GM12878 (cell line): ENCODE measurements around the gene ZNF574. TPM values are rescaled to one million over a fixed set of nuclear protein-coding genes. Genes with fewer than 3 reads are reported as not detected.

Experiments used
- BCL11A ChIP-seq: IDR thresholded peaks from 2 replicates; pipeline ENCODE4 v1.6.1; 2011; ENCODE audit warnings: low read depth, low read length
- GABPA ChIP-seq: IDR thresholded peaks from 2 replicates; pipeline ENCODE4 v1.6.1; 2014; ENCODE audit warnings: antibody characterized with exemption, low read depth, mild to moderate bottlenecking, inconsistent platforms
- KLF5 ChIP-seq: fragments of 450-650 bp; IDR thresholded peaks from 2 replicates; pipeline ENCODE4 v1.6.1; 2014; ENCODE audit warnings: mild to moderate bottlenecking; ENCODE audit not compliant: partially characterized antibody
- NBN ChIP-seq: fragments of 450-650 bp; IDR thresholded peaks from 2 replicates; pipeline ENCODE4 v1.6.1; 2016
- NFIC ChIP-seq: IDR thresholded peaks from 2 replicates; pipeline ENCODE4 v1.6.1; 2012; ENCODE audit warnings: low read depth, mild to moderate bottlenecking, inconsistent platforms, low read length, moderate library complexity
- NFYB ChIP-seq: IDR thresholded peaks from 2 replicates; pipeline ENCODE4 v1.6.1; 2011; ENCODE audit warnings: low read depth, mild to moderate bottlenecking, low read length, improper control_type of control experiment, moderate library complexity; ENCODE audit not compliant: insufficient read depth
- ZNF207 ChIP-seq: fragments of 450-650 bp; IDR thresholded peaks from 2 replicates; pipeline ENCODE4 v1.6.1; 2014; ENCODE audit warnings: antibody characterized with exemption, mild to moderate bottlenecking, borderline replicate concordance
- polyA plus RNA-seq, 11 experiments: library from polyadenylated mRNA; depleted of rRNA in 4 of 11; unstranded in 6 of 11; stranded (reverse) in 5 of 11; fragments of >200 nt; fragmentation: Nextera tagmentation in 4 of 11; fragmentation: Illumina TruSeq in 1 of 11; extraction: Ambion mirVana in 4 of 11; extraction: Trizol in 1 of 11; gene quantifications; 1 replicate in 1 of 11; 2 replicates in 10 of 11; pipeline versions ENCODE4 v1.2.1 to v1.2.3, GENCODE V29; 2011 to 2016; ENCODE audit warnings: inconsistent platforms in 2 of 11, missing spikeins in 2 of 11, low read depth in 1 of 11
- total RNA-seq, 4 experiments: library from RNA; depleted of rRNA in 3 of 4; stranded (reverse); fragments of >200 nt in 3 of 4; fragmentation: Illumina TruSeq in 1 of 4; extraction: Trizol in 1 of 4; gene quantifications; 2 replicates each; pipeline versions ENCODE4 v1.2.1 to v1.2.3, GENCODE V29; 2013 to 2021
- TF ChIP-seq, protein P1 (sequence below): fragments of 450-650 bp; formaldehyde crosslinking; IDR thresholded peaks from 2 replicates; pipeline ENCODE4 v1.5.0; 2022; ENCODE audit warnings: mild to moderate bottlenecking, missing genetic modification characterization
- TF ChIP-seq, protein P2 (sequence below): IDR thresholded peaks from 2 replicates; pipeline ENCODE4 v1.6.1; 2012; ENCODE audit warnings: mild to moderate bottlenecking, low read depth, low read length
- TF ChIP-seq, protein P3 (sequence below): fragments of 450-650 bp; IDR thresholded peaks from 2 replicates; pipeline ENCODE4 v1.6.1; 2017; ENCODE audit warnings: mild to moderate bottlenecking
- TF ChIP-seq, protein P4 (sequence below): IDR thresholded peaks from 2 replicates; pipeline ENCODE4 v1.6.1; 2011; ENCODE audit warnings: low read depth, mild to moderate bottlenecking, low read length, moderate library complexity, borderline replicate concordance; ENCODE audit errors: extremely low read depth
- TF ChIP-seq, protein P5 (sequence below): fragments of 450-650 bp; IDR thresholded peaks from 2 replicates; pipeline ENCODE4 v1.6.1; 2017; ENCODE audit warnings: mild to moderate bottlenecking, moderate library complexity

Gene ZNF574
- total and polyA plus RNA-seq, 10 of the 15 experiments (the other 5 are each of a cell fraction or from before 2014, with no cell fraction given) = 0.32 to 25.6 (median 11.4) TPM

DNA sequence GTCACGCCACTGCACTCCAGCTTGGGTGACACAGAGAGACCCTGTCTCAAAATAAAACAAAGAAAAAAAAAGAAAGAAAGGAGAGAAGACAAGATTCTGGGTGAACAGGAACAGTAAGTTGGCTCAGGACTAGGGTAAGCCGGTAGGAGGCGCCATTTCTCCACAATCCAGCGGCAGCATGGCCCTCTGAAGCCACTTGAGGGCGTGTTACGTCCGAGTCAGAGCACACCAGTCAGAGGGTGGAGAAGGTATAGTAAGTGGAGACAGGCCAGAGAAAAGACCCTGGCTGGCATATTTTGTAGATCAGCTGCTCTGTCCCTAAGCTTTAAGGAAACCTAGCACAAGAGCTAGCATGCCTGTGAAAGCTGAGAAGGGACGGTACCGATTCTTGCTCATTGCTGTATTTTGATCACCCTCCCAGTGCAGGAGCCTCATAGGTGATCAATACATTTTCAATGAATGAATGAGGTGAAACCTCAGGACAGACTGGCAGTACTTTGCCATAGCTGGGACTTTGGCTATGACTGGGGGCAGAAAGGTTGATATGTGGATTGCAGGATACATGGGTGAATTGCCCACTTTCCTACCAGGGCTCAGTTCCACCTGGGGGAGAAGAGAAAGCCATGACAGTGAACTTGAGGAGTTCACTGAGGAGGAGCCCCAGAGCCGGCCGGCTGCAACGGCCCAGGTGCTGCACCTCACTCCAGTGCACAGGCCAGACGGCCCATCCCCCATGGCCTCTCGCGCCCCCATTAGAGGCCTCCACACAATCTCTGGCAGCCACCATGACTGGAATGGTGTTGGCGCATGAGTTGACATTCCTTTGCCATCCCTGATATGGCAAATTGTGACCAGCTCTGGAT, 32.8 kb downstream of the ZNF574 start (continued):
- TF ChIP-seq, protein P1, sequence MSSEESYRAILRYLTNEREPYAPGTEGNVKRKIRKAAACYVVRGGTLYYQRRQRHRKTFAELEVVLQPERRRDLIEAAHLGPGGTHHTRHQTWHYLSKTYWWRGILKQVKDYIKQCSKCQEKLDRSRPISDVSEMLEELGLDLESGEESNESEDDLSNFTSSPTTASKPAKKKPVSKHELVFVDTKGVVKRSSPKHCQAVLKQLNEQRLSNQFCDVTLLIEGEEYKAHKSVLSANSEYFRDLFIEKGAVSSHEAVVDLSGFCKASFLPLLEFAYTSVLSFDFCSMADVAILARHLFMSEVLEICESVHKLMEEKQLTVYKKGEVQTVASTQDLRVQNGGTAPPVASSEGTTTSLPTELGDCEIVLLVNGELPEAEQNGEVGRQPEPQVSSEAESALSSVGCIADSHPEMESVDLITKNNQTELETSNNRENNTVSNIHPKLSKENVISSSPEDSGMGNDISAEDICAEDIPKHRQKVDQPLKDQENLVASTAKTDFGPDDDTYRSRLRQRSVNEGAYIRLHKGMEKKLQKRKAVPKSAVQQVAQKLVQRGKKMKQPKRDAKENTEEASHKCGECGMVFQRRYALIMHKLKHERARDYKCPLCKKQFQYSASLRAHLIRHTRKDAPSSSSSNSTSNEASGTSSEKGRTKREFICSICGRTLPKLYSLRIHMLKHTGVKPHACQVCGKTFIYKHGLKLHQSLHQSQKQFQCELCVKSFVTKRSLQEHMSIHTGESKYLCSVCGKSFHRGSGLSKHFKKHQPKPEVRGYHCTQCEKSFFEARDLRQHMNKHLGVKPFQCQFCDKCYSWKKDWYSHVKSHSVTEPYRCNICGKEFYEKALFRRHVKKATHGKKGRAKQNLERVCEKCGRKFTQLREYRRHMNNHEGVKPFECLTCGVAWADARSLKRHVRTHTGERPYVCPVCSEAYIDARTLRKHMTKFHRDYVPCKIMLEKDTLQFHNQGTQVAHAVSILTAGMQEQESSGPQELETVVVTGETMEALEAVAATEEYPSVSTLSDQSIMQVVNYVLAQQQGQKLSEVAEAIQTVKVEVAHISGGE = no peak
- TF ChIP-seq ZNF207 = 0 out of 2 replicates have a peak, but pooled peaks have one; percentile 48
- TF ChIP-seq, protein P2, sequence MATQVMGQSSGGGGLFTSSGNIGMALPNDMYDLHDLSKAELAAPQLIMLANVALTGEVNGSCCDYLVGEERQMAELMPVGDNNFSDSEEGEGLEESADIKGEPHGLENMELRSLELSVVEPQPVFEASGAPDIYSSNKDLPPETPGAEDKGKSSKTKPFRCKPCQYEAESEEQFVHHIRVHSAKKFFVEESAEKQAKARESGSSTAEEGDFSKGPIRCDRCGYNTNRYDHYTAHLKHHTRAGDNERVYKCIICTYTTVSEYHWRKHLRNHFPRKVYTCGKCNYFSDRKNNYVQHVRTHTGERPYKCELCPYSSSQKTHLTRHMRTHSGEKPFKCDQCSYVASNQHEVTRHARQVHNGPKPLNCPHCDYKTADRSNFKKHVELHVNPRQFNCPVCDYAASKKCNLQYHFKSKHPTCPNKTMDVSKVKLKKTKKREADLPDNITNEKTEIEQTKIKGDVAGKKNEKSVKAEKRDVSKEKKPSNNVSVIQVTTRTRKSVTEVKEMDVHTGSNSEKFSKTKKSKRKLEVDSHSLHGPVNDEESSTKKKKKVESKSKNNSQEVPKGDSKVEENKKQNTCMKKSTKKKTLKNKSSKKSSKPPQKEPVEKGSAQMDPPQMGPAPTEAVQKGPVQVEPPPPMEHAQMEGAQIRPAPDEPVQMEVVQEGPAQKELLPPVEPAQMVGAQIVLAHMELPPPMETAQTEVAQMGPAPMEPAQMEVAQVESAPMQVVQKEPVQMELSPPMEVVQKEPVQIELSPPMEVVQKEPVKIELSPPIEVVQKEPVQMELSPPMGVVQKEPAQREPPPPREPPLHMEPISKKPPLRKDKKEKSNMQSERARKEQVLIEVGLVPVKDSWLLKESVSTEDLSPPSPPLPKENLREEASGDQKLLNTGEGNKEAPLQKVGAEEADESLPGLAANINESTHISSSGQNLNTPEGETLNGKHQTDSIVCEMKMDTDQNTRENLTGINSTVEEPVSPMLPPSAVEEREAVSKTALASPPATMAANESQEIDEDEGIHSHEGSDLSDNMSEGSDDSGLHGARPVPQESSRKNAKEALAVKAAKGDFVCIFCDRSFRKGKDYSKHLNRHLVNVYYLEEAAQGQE = no peak
- no peak for TF ChIP-seq KLF5
- TF ChIP-seq, protein P3, sequence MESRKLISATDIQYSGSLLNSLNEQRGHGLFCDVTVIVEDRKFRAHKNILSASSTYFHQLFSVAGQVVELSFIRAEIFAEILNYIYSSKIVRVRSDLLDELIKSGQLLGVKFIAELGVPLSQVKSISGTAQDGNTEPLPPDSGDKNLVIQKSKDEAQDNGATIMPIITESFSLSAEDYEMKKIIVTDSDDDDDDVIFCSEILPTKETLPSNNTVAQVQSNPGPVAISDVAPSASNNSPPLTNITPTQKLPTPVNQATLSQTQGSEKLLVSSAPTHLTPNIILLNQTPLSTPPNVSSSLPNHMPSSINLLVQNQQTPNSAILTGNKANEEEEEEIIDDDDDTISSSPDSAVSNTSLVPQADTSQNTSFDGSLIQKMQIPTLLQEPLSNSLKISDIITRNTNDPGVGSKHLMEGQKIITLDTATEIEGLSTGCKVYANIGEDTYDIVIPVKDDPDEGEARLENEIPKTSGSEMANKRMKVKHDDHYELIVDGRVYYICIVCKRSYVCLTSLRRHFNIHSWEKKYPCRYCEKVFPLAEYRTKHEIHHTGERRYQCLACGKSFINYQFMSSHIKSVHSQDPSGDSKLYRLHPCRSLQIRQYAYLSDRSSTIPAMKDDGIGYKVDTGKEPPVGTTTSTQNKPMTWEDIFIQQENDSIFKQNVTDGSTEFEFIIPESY = no peak
- TF ChIP-seq NFIC = no peak
- TF ChIP-seq, protein P4, sequence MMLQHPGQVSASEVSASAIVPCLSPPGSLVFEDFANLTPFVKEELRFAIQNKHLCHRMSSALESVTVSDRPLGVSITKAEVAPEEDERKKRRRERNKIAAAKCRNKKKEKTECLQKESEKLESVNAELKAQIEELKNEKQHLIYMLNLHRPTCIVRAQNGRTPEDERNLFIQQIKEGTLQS = peak; percentile 73; the same call in 1 of the 2 replicates
- no peak for TF ChIP-seq BCL11A
- TF ChIP-seq NFYB = no peak
- no peak for TF ChIP-seq GABPA
- TF ChIP-seq NBN = peak; percentile 86
- TF ChIP-seq, protein P5, sequence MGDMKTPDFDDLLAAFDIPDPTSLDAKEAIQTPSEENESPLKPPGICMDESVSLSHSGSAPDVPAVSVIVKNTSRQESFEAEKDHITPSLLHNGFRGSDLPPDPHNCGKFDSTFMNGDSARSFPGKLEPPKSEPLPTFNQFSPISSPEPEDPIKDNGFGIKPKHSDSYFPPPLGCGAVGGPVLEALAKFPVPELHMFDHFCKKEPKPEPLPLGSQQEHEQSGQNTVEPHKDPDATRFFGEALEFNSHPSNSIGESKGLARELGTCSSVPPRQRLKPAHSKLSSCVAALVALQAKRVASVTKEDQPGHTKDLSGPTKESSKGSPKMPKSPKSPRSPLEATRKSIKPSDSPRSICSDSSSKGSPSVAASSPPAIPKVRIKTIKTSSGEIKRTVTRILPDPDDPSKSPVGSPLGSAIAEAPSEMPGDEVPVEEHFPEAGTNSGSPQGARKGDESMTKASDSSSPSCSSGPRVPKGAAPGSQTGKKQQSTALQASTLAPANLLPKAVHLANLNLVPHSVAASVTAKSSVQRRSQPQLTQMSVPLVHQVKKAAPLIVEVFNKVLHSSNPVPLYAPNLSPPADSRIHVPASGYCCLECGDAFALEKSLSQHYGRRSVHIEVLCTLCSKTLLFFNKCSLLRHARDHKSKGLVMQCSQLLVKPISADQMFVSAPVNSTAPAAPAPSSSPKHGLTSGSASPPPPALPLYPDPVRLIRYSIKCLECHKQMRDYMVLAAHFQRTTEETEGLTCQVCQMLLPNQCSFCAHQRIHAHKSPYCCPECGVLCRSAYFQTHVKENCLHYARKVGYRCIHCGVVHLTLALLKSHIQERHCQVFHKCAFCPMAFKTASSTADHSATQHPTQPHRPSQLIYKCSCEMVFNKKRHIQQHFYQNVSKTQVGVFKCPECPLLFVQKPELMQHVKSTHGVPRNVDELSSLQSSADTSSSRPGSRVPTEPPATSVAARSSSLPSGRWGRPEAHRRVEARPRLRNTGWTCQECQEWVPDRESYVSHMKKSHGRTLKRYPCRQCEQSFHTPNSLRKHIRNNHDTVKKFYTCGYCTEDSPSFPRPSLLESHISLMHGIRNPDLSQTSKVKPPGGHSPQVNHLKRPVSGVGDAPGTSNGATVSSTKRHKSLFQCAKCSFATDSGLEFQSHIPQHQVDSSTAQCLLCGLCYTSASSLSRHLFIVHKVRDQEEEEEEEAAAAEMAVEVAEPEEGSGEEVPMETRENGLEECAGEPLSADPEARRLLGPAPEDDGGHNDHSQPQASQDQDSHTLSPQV = peak; percentile 93
